ENCODE results near the gene CPZ. TPM values are rescaled to one million over a fixed set of nuclear protein-coding genes. Genes with fewer than 3 reads are reported as not detected.

CPZ gene
- total RNA-seq = 1 to 10 TPM; 1.0 to 2.9 TPM
- long read RNA-seq, partial matches to known transcripts = 4 of 4 reads
- long read RNA-seq, other reads (novel, unspliced or antisense) = 0 of 4 reads

- no peak for ATAC-seq
- no peak for DNase-seq
- intact Hi-C loops (cut with DNase I, micrococcal nuclease) = loop anchor here (5.0 to 10.0 kb wide), 2 partner anchors 125 to 128 kb away; no protein-coding TSS in a partner anchor
These were observed at the start of gene CPZ for GRCh38 chr4:8592366-8593263. Gene CPZ, plus strand, starts transcription at chr4:8592765. Its CDS starts 69 bp downstream, at chr4:8592834.

GRCh38 chr4:8542776-8543525, 49.6 kb upstream of the CPZ start:
- intact Hi-C loops (cut with DNase I, micrococcal nuclease) = loop anchor here in 1 of 2 donors (10.0 kb wide), 1 partner anchor 78 kb away; no protein-coding TSS in a partner anchor
- DNase-seq (peak in 1 of 2 donors; percentile 14), ATAC-seq (no peak)

DNA sequence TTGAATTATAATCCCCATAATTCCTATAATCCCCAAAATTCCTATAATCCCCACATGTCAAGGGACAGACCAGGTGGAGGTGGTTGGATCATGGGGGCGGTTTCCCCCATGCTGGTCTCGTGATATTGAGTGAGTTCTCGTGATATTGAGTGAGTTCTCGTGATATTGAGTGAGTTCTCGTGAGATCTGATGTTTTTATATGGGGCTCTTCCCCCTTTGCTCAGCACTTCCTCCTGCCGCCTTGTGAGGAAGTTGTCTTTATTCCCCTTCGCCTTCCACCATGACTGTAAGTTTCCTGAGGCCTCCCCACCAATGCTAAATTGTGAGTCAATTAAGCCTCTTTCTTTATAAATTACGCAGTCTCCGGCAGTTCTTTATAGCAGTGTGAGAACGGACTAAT, 48.9 kb upstream of the CPZ start:
- ATAC-seq = no peak
- intact Hi-C loops (cut with DNase I, micrococcal nuclease) = loop anchor here in 1 of 2 donors (10.0 kb wide), 1 partner anchor 79 kb away; no protein-coding TSS in a partner anchor
- DNase-seq = peak in 1 of 2 donors; percentile 4

DNA sequence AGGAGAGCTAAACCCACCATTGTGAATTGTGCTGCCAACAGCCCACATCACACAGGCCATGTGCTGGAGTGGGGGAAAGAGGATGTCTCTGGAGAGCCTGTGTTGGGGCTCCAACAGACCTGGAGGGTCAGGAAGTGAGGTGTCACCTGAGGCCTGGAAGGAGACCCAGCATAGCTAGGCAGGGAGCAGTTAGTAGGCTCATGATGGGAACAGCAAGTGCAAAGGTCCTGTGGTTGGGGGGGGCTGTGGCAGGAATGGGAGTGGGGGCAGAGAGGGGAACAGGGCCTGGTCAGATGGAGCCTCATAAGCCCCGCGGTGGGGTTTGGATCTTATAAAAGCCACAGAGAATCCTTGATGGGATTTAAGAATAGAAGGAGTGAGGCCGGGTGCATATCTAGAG, 48.3 kb upstream of the CPZ start:
- no peak for ATAC-seq
- intact Hi-C loops (cut with DNase I, micrococcal nuclease) = loop anchor here in 1 of 2 donors (10.0 kb wide), 1 partner anchor 79 kb away; no protein-coding TSS in a partner anchor
- DNase-seq = no peak

- ATAC-seq (no peak), DNase-seq (no peak)
- intact Hi-C loops (cut with DNase I, micrococcal nuclease) = loop anchor here in 1 of 2 donors (10.0 kb wide), 1 partner anchor 80 kb away; no protein-coding TSS in a partner anchor
These were observed 47.7 kb upstream of the CPZ start for GRCh38 chr4:8544741-8545438.

GRCh38 chr4:8545439-8545765, 47.2 kb upstream of the CPZ start:
- no peak for DNase-seq
- intact Hi-C loops (cut with DNase I, micrococcal nuclease) = loop anchor here in 1 of 2 donors (10.0 kb wide), 1 partner anchor 81 kb away; no protein-coding TSS in a partner anchor
- no peak for ATAC-seq

- ATAC-seq (no peak), DNase-seq (no peak)
- intact Hi-C loops (cut with DNase I, micrococcal nuclease) = loop anchor here in 1 of 2 donors (10.0 kb wide), 1 partner anchor 82 kb away; no protein-coding TSS in a partner anchor
These were observed 45.8 kb upstream of the CPZ start for GRCh38 chr4:8546766-8547107.

DNA sequence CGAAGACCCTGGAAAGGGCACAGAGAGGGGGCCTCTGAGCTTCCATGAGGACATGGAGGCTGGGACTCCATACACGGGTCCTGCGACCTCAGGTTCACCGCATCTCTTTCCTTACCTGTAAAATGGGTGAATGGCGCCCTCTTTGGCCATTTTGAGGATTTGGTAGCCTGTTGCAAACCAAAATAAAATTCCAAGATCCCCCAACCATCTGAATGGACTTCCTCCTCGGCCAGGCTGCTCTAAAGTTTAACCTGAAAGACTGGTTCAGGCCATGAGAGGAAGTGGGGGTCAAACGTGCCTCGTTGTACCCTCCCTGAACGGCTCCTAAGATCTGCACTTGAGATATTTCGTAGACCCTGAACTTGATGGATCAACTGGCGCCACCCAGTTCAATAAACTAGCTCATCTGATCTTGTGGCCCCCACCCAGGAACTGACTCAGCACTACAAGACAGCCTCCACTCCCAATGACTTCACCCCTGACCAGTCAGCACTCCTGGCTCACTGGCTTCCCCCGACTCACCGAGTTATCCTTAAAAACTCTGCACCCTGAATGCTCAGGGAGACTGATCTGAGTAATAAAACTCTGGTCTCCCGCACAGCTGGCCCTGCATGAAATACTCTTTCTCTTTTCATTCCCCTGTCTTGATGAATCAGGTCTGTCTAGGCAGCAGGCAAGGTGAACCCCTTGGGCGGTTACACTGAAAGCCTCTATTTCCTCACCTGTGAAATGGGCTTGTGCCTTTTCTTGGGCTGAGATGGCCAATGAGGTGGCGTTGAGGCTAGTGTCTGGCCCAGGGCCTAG, 45.3 kb upstream of the CPZ start:
- DNase-seq (peak in 1 of 2 donors; percentile 5), ATAC-seq (peak; percentile 44)
- intact Hi-C loops (cut with DNase I, micrococcal nuclease) = loop anchor here in 1 of 2 donors (10.0 kb wide), 1 partner anchor 83 kb away; no protein-coding TSS in a partner anchor

GRCh38 chr4:8547912-8548730, 44.4 kb upstream of the CPZ start:
- intact Hi-C loops (cut with DNase I, micrococcal nuclease) = loop anchor here in 1 of 2 donors (10.0 kb wide), 1 partner anchor 83 kb away; no protein-coding TSS in a partner anchor
- no peak for ATAC-seq
- peak in 1 of 2 donors; percentile 14 for DNase-seq

DNA sequence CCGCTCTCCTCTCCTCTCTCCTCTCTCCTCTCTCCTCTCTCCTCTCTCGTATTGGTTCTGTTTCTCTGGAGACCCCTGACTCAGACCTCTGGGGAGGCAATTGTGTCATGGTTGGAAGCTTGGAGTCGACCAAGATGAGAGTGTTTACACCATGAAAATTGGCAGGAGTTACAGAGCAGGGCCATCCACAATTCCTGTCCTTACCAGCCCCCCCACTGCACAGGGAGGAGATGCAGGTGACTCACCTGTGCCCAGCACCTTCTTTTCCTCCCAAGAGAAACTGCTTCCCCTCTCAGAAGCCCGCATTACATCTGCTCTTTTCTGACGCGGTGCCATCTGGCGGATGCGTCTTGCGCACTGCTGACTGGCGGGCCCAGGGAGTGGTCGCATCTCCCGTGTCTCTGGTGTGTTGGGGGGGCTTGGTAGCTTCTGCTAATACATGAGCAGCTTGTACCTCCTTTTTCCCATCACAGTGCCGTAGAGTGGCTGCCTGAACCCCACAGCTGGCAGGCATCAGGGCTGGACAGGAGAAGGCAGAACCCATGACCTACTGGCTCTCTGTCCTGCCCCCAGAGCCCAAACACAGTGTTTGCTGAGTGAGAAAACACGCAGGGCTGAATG, 43.7 kb upstream of the CPZ start:
- no peak for DNase-seq
- intact Hi-C loops (cut with DNase I, micrococcal nuclease) = loop anchor here in 1 of 2 donors (10.0 kb wide), 1 partner anchor 84 kb away; no protein-coding TSS in a partner anchor
- no peak for ATAC-seq

- DNase-seq (no peak), ATAC-seq (no peak)
- intact Hi-C loops (cut with DNase I, micrococcal nuclease) = loop anchor here in 1 of 2 donors (10.0 kb wide), 1 partner anchor 85 kb away; no protein-coding TSS in a partner anchor
These were observed 43.1 kb upstream of the CPZ start for GRCh38 chr4:8549352-8549931.

GRCh38 chr4:8550691-8551090, 41.9 kb upstream of the CPZ start:
- DNase-seq (no peak), ATAC-seq (no peak)
- intact Hi-C loops (cut with DNase I, micrococcal nuclease) = no loop called here

DNA sequence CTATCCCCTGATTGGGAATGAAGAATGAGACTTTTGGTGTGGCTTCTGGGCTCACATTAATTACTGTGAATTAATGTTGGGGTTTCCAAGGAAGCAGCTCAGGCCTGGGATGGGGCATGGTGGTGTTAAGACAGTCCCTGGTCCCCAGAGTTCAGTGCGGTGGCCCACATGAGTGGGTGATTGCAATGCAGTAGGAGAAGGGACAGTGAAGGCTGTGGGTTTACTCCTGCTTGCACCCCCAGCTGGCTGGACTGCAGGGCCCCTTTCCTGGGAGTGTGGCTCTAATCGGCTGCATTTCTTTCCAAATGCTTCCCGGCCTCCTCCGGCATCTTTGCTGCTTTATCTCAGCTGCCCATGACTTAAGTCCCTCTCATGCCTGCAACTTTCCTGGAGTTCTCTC, 40.5 kb upstream of the CPZ start:
- intact Hi-C loops (cut with DNase I, micrococcal nuclease) = no loop called here
- ATAC-seq (no peak), DNase-seq (no peak)

DNA sequence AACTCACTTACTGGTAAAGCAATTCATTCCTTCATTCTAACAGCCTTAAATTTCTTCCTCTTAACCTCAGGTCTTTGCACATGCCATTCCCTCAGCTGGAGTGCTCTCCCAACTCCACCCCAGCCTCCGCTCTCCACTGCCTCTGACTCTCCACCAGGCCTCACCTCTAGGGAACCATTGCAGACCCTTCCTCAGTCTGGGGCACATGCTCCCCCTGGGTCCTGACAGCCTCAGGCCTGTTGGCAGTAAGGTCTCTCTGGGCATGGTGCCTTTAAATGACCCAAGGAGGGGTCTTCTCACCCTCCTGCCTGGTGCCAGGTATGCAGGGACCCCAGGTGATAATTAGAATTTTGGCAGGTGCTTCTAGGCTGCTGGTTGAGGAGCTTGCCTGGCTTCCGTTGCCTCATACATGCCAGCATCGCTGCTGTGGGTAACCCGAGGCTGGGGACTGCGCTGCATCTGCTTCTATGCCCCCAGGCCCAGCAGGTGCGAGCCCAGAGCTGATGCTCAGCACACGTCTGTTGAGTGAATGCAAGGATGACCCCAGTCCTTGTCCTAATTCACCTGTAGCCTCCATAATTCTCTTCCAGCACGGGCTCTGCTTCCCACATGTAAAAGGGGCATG, 39.9 kb upstream of the CPZ start:
- intact Hi-C loops (cut with DNase I, micrococcal nuclease) = no loop called here
- no peak for DNase-seq
- no peak for ATAC-seq

GRCh38 chr4:8553216-8553615, 39.3 kb upstream of the CPZ start:
- intact Hi-C loops (cut with DNase I, micrococcal nuclease) = no loop called here
- DNase-seq = no peak
- ATAC-seq = no peak

GRCh38 chr4:8553991-8554405, 38.6 kb upstream of the CPZ start:
- intact Hi-C loops (cut with DNase I, micrococcal nuclease) = no loop called here
- DNase-seq = no peak

More at GRCh38 chr4:8553991-8554405, 38.6 kb upstream of the CPZ start:
- ATAC-seq = no peak

Data from left colon (tissue), 2 donors.